Neuronal stem cell (in vitro differentiated cells): ENCODE results near the gene TTC28.

ENCODE experiments used
- DNase-seq: peaks from one replicate; pipeline ENCODE4 v3.0.0-alpha.2; 2013; ENCODE audit warnings: low spot score
- H2AFZ ChIP-seq: one replicate; pipeline ENCODE4 v1.6.1; 2013; ENCODE audit warnings: mild to moderate bottlenecking, low read length, inconsistent platforms
- H2AK5ac ChIP-seq: 2 replicates; pipeline ENCODE4 v1.6.1; 2013; ENCODE audit warnings: low read depth, mild to moderate bottlenecking, inconsistent platforms, low read length, moderate library complexity, mixed read lengths
- H2BK120ac ChIP-seq: 2 replicates; pipeline ENCODE4 v1.6.1; 2013; ENCODE audit warnings: low read depth, mild to moderate bottlenecking, inconsistent platforms, low read length, moderate library complexity, mixed read lengths
- H2BK12ac ChIP-seq: one replicate; pipeline ENCODE4 v1.6.1; 2013; ENCODE audit warnings: low read length, inconsistent platforms
- H2BK15ac ChIP-seq: 2 replicates; pipeline ENCODE4 v1.6.1; 2013; ENCODE audit warnings: mild to moderate bottlenecking, low read length, inconsistent platforms, mixed read lengths
- H2BK5ac ChIP-seq: one replicate; pipeline ENCODE4 v1.6.1; 2013; ENCODE audit warnings: inconsistent platforms, mild to moderate bottlenecking, low read length, moderate library complexity
- H3K14ac ChIP-seq: one replicate; pipeline ENCODE4 v1.6.1; 2013; ENCODE audit warnings: low read length, inconsistent platforms
- H3K18ac ChIP-seq: 2 replicates; pipeline ENCODE4 v1.6.1; 2013; ENCODE audit warnings: low read length, inconsistent platforms
- H3K23ac ChIP-seq: 2 replicates; pipeline ENCODE4 v1.6.1; 2013; ENCODE audit warnings: low read depth, mild to moderate bottlenecking, mixed read lengths, low read length, inconsistent platforms; ENCODE audit not compliant: poor library complexity
- H3K27ac ChIP-seq: replicated peaks from 3 replicates; pipeline ENCODE4 v1.5.1; 2013; ENCODE audit warnings: low read length, inconsistent platforms
- H3K27me3 ChIP-seq, 3 experiments: 2 replicates each; pipeline ENCODE4 v1.6.1; 2013; ENCODE audit warnings: low read length in 3 of 3, mild to moderate bottlenecking in 2 of 3, inconsistent platforms in 1 of 3, low read depth in 1 of 3, mixed read lengths in 1 of 3, moderate library complexity in 1 of 3; ENCODE audit not compliant: control insufficient read depth in 3 of 3, insufficient read depth in 3 of 3
- H3K36me3 ChIP-seq, 2 donors: replicated peaks in 1 of 2; 2 replicates each; pipeline ENCODE4 v1.6.1; 2013; ENCODE audit warnings: low read length in 2 of 2; ENCODE audit not compliant: control insufficient read depth in 2 of 2, insufficient read depth in 2 of 2
- H3K4ac ChIP-seq: 2 replicates; pipeline ENCODE4 v1.6.1; 2013; ENCODE audit warnings: inconsistent platforms, mild to moderate bottlenecking, low read length, moderate library complexity
- H3K4me1 ChIP-seq, 2 donors: 1 replicate in 1 of 2; 2 replicates in 1 of 2; pipeline ENCODE4 v1.6.1; 2013; ENCODE audit warnings: low read length in 2 of 2, low read depth in 1 of 2; ENCODE audit not compliant: control insufficient read depth in 2 of 2, insufficient read depth in 1 of 2
- H3K4me2 ChIP-seq: one replicate; pipeline ENCODE4 v1.6.1; 2013; ENCODE audit warnings: mild to moderate bottlenecking, low read length, inconsistent platforms; ENCODE audit not compliant: insufficient read depth, poor library complexity, severe bottlenecking
- H3K4me3 ChIP-seq, 2 donors: 2 replicates each; pipeline ENCODE4 v1.5.1; 2013; ENCODE audit warnings: low read length in 2 of 2, mild to moderate bottlenecking in 2 of 2, inconsistent platforms in 1 of 2, moderate library complexity in 1 of 2
- H3K79me1 ChIP-seq: one replicate; pipeline ENCODE4 v1.6.1; 2013; ENCODE audit warnings: low read depth, mild to moderate bottlenecking, inconsistent platforms, low read length, moderate library complexity
- H3K9ac ChIP-seq: one replicate; pipeline ENCODE4 v1.6.1; 2013; ENCODE audit warnings: mild to moderate bottlenecking, low read depth, low read length, inconsistent platforms; ENCODE audit not compliant: poor library complexity
- H3K9me3 ChIP-seq, 2 donors: replicated peaks in 1 of 2; 2 replicates each; pipeline versions ENCODE3 to v1.6.1; 2013; ENCODE audit warnings: low read length in 2 of 2, mild to moderate bottlenecking in 2 of 2, inconsistent platforms in 1 of 2, low read depth in 1 of 2, mixed read lengths in 1 of 2, moderate library complexity in 1 of 2; ENCODE audit not compliant: control insufficient read depth in 2 of 2, insufficient read depth in 1 of 2
- H4K8ac ChIP-seq: one replicate; pipeline ENCODE4 v1.6.1; 2013; ENCODE audit warnings: low read depth, mild to moderate bottlenecking, inconsistent platforms, low read length, moderate library complexity
- H4K91ac ChIP-seq: one replicate; pipeline ENCODE4 v1.6.1; 2013; ENCODE audit warnings: low read length, low read depth, mild to moderate bottlenecking, inconsistent platforms; ENCODE audit not compliant: poor library complexity
- WGBS, 2 donors: extraction: QIAGEN DNeasy Blood & Tissue Kit; methylation state at CpG; one replicate each; pipeline ENCODE4 v1.1.7; 2013; ENCODE audit warnings: missing lambda C conversion rate in 2 of 2, mixed read lengths in 1 of 2; ENCODE audit not compliant: insufficient read length in 2 of 2, insufficient replicate concordance in 1 of 2; ENCODE audit errors: extremely low coverage in 2 of 2; 5-methylcytosine and 5-hydroxymethylcytosine counted together

Gene TTC28

GRCh38 chr22:28425211-28425610 lies 254.4 kb downstream of the TTC28 start:
- Histone ChIP-seq H3K79me1 (no peaks in the 10 kb centered on the region), H2BK5ac (no peak overlapping the region), H2AK5ac (no peak overlapping the region), H2BK15ac (no peak overlapping the region), H4K8ac (no peak overlapping the region), H2AFZ (no peak overlapping the region), H3K18ac (no peak overlapping the region), H3K9ac (no peak overlapping the region), H3K27ac (no peak overlapping the region), H3K4me3 (no peak overlapping the region), H2BK12ac (no peak overlapping the region), H3K4me1 (no peaks in the 10 kb centered on the region), H3K4me2 (no peak overlapping the region), H2BK120ac (no peak overlapping the region), H3K4ac (no peak overlapping the region), H4K91ac (no peak overlapping the region), H3K36me3 (no peaks in the 10 kb centered on the region), H3K27me3 (no peaks in the 10 kb centered on the region), H3K14ac (no peak overlapping the region), H3K9me3 (no peaks in the 10 kb centered on the region), H3K23ac (no peak overlapping the region)
- no peak for DNase-seq
- no CpG with 5 or more reads among the region's 2 CpGs for WGBS, 2 donors

DNA sequence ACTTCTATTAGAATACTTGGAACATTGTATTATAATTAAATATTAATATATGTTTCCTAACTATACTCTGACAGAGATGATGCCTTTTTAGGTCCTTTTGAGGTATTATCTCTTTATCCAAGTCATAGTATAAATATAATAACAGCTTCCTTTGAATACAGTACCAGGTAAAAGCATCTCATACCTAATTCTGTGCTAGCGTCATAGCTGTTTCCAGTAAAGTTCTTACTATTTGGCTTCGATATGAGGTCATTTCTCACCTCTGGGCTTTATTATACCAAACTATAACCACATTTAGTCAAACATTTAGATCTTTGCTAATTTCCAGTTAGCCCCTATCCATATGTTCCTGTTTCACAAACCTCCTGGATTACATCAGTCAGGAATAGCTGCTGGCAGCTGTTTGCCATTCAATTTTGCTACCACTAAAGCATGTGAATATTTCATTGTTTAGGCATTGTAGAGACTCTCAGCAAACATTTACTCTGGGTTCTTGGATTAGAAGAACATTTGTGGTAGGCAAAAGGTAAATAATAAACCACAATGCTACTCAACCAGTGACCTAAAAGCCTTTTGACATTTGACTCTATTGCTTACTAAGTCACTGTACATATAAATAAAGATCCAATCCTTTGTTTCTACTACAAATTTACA lies 255.1 kb downstream of the TTC28 start:
- no peak overlapping the region for H2BK120ac ChIP-seq
- no peaks in the 10 kb centered on the region for H3K79me1 ChIP-seq
- no peak overlapping the region for H3K18ac ChIP-seq
- no peak overlapping the region for H2BK5ac ChIP-seq
- WGBS, 2 donors = no CpG with 5 or more reads among the region's 2 CpGs
- no peak overlapping the region for H2AK5ac ChIP-seq
- H3K4me3 ChIP-seq = no peak overlapping the region
- no peak overlapping the region for H4K91ac ChIP-seq
- no peaks in the 10 kb centered on the region for H3K9me3 ChIP-seq
- no peak overlapping the region for H4K8ac ChIP-seq
- H3K4me2 ChIP-seq = no peak overlapping the region
- H2BK15ac ChIP-seq = no peak overlapping the region
- no peaks in the 10 kb centered on the region for H3K36me3 ChIP-seq
- no peak overlapping the region for H3K14ac ChIP-seq
- no peak overlapping the region for H3K23ac ChIP-seq
- H3K4me1 ChIP-seq = no peaks in the 10 kb centered on the region
- no peaks in the 10 kb centered on the region for H3K27me3 ChIP-seq
- no peak overlapping the region for H2AFZ ChIP-seq
- DNase-seq = no peak
- no peak overlapping the region for H3K4ac ChIP-seq
- no peak overlapping the region for H3K9ac ChIP-seq
- no peak overlapping the region for H2BK12ac ChIP-seq
- H3K27ac ChIP-seq = no peak overlapping the region

DNA sequence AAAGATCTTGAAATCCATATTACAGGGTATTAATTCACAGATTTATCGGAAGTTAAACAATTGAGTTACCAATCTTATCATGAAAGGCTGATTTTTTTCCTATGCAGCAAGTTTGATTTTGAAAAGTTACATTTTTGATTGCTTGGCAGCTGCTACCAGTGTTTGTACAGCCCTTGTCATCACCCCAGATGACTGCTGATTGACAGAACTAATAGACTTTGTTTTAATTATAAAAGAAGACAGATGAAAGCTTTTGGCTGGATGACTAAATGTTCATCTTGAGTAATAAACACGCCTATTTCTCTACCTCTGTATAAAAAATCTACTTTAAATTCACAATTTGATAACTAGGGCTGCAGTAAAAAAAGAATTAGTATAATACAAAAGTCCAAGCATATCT lies 259.7 kb downstream of the TTC28 start:
- Histone ChIP-seq H2AK5ac (no peak overlapping the region), H2BK15ac (no peak overlapping the region), H3K9ac (no peak overlapping the region), H3K4me2 (no peak overlapping the region), H3K79me1 (no peaks in the 10 kb centered on the region), H3K4me3 (no peak overlapping the region), H3K14ac (no peak overlapping the region), H4K91ac (no peak overlapping the region), H2AFZ (no peak overlapping the region), H3K23ac (no peak overlapping the region), H3K36me3 (no peaks in the 10 kb centered on the region), H3K4ac (no peak overlapping the region), H4K8ac (no peak overlapping the region), H2BK12ac (no peak overlapping the region), H3K18ac (no peak overlapping the region), H2BK5ac (no peak overlapping the region), H2BK120ac (no peak overlapping the region), H3K9me3 (no peaks in the 10 kb centered on the region), H3K27me3 (no peaks in the 10 kb centered on the region), H3K4me1 (no peaks in the 10 kb centered on the region), H3K27ac (no peak overlapping the region)
- no peak for DNase-seq
- no CpG with 5 or more reads among the region's 2 CpGs for WGBS, 2 donors

GRCh38 chr22:28418008-28418407 lies 261.6 kb downstream of the TTC28 start:
- no peaks in the 10 kb centered on the region for H3K27me3 ChIP-seq
- H3K23ac ChIP-seq = no peak overlapping the region
- DNase-seq = no peak
- no peak overlapping the region for H2AFZ ChIP-seq
- H2AK5ac ChIP-seq = no peak overlapping the region
- no peaks in the 10 kb centered on the region for H3K36me3 ChIP-seq
- no peaks in the 10 kb centered on the region for H3K4me1 ChIP-seq
- H2BK120ac ChIP-seq = no peak overlapping the region
- no peaks in the 10 kb centered on the region for H3K79me1 ChIP-seq
- no peak overlapping the region for H2BK12ac ChIP-seq
- H2BK15ac ChIP-seq = no peak overlapping the region
- H4K8ac ChIP-seq = no peak overlapping the region
- no peak overlapping the region for H3K18ac ChIP-seq
- no peak overlapping the region for H3K4ac ChIP-seq
- no peak overlapping the region for H3K4me3 ChIP-seq
- H3K9me3 ChIP-seq = no peaks in the 10 kb centered on the region
- H3K27ac ChIP-seq = no peak overlapping the region
- no peak overlapping the region for H3K14ac ChIP-seq
- no CpG with 5 or more reads among the region's 1 CpG for WGBS, 2 donors
- no peak overlapping the region for H3K9ac ChIP-seq
- H3K4me2 ChIP-seq = no peak overlapping the region
- no peak overlapping the region for H2BK5ac ChIP-seq
- H4K91ac ChIP-seq = no peak overlapping the region
